NK-92 (cell line): ENCODE results near the gene GFY.
"Not testable (repeated sequence)": the region's sequence is repeated elsewhere in the genome, so short reads cannot be mapped to it uniquely, and the experiment has no call there.

Source experiments
- DNase-seq: peaks from one replicate; lab custom pipeline; 2025; ENCODE audit not compliant: unreplicated experiment; lab: John Stamatoyannopoulos, UW

The GFY gene

GRCh38 chr19:49443366-49444099 lies 18.3 kb downstream of the GFY start:
- DNase-seq: peak; percentile 40

DNA sequence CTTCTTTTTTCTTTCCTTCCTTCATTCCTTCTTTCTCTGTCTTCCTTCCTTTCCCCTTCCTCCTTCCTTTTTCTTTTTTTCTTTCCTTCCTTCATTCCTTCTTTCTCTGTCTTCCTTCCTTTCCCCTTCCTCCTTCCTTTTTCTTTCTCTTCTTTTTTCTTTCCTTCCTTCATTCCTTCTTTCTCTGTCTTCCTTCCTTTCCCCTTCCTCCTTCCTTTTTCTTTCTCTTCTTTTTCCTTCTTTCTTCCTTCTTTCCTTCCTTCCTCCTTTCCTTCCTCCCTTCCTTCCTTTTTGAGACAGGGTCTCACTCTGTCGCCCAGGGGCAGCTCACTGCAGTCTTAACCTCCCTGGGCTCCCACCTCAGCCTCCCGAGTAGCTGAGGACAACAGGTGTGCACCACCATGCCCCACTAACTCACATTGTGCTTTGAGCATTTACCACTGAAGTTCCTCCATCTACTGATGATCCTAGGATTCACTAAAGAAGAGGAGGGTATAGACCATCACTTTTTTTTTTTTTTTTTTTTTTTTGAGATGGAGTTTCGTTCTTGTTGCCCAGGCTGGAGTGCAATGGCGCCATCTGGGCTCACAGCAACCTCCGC lies 19.0 kb downstream of the GFY start:
- not testable (repeated sequence) for DNase-seq

DNA sequence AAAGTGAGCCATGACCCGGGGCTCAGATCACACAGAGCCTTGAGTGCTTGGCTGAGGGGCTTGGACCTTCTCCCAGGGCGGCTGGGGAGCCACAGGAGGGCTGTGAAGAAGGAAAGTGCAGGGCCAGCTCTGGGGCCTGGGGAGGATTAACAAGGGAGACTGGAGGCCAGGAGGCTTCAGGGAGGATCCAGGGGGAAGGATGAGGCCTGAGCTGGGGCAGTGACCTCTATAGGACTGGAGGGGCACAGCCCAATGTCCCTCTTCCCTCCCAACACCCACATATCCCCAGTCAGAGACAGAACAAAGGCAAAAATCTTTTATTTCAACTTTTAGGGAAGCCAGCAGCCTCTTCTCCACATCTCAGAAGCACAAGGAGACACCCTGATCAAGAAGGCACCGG lies 20.8 kb downstream of the GFY start:
- no peak for DNase-seq

DNA sequence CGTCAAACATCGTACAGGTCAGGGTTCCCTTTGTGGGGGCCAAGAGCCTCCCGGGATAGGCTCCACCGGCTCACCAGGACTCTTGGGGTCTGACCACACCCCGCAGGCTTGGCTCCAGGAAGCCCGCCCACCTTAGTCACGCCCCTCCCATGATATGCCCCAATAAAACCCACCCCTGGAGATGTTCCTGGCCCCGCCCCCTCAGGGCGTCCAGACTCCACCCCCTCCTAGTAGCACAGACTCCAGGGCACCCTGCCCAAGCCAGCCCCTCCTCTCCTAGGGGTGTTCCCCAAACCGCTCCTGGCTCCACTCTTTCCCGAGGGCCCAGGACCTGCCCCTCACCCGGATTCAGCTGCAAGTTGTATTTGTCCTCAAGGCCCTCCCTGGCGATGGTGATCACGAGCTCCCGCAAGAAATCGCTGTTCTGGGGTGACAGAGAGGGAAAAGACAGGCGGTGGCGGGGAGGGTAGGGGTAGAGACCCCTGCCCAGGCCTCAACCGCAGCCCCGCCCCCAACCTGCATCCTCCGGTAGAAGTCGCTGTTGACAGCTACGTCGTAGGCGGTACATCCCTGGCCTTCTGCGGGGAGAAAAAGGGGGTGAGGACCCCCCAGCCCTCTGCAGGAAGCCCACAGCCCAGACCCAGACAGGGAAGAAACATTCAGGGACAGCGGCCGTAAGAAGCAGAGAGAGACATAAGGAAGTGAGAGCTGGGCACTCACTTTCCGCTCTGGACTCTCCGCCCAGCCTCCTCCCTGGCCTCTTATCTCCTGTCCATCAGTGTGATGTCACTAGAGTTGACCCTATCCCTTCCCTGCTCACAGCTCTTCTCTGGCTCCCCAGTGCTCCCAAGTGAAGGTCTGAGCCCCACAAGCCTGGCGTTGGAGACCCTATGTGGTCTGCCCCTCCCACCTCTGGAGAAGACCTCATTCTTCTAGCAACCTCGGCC lies 22.6 kb downstream of the GFY start:
- DNase-seq: no peak

DNA sequence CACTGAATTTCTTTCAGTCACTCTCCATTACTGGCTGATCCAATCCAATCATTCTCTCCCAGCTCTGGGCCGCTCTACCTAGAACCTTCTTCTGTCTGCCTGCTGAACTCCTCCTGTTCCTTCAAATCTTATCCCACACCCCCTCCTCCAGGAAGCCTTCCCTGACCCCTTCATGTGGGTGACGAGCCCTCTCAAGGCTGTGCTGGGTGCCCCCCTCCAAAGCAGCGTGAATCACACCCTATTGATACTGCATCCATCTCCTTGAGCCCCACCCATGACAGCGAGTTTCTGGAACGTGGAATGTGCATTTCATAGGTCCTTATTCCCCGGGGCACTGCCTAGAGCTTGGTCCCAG lies 23.2 kb downstream of the GFY start:
- no peak for DNase-seq

GRCh38 chr19:49450405-49450804 lies 25.2 kb downstream of the GFY start:
- no peak for DNase-seq

DNA sequence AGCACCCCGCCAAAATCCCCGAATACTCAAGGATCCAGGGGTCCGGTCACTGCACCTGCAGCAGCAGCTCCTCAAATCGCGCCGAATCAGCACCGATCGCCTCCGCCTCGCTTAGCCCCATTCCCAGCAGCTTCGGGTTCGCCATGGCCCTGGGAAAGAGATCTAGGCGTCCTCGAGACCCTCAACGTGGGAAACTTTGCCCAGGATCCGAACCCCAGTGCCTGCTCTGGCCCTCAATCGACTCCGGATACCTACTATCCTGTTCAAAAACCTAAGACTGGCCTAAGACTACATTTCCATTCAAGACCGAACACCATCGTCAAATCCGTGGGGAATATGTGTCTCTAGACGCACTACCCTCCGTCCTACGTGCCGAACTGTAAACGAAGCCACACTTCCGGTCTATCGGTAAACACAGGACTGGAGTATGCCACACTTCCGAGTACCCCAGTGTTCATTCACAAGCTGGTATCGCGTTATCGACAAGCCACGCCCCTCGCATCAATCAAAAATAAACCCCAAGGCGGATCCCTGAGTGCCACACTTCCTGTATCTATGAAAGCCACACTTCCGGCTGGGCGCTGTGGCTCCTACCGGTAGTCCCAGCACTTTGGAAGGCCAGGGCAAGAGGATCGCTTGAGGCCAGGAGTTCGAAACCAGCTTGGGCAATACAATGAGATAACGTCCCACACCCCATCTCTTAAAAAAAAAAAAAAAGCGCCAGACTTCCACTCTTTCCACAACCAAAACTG lies 26.4 kb downstream of the GFY start, which contains the start of gene PIH1D1:
Gene PIH1D1, minus strand, starts transcription at position 385 of the 752 bp plus-strand sequence. Its CDS starts 240 bp downstream, at position 145.
- DNase-seq: peak; percentile 72

DNA sequence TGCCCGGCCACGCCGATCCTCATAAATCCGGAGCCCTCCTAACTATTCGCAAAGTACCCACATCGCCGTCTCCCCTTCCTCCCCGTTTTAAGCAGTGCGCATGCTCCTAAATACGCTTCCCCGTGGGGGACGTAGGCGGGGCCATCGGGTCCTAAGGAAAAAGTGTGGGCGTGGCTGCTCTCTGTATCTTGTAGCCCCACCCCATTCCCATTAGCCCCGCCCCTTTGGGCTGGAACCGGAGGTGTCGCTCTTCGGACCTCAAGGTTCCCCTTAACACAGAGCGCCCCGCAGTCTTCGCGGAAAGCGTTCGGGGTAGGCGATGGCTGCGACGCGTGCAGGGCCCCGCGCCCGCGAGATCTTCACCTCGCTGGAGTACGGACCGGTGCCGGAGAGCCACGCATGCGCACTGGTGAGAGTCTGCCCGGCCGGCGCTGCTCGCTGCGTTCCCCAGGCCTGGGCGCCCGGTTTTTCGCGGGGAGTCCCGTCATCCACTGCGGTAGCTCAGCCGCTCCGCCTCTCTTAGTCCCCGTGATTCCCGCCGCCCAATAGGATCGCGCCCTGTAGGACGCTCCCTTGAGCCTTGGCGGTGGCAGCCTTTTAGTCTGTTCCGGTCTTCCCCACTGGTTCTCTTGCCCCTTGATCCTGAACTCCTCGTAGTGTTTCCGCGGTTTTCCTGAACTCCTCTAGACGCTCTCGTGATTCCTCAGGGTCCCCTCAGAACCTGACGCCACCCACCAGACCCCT lies 28.0 kb downstream of the GFY start, which contains the start of gene ALDH16A1:
Gene ALDH16A1, plus strand, starts transcription at position 213 of the 744 bp plus-strand sequence. Its CDS starts 107 bp downstream, at position 320.
- DNase-seq: peak; percentile 85

- no peak for DNase-seq
These were observed 28.6 kb downstream of the GFY start for GRCh38 chr19:49453757-49454240.

GRCh38 chr19:49455773-49456172 lies 30.6 kb downstream of the GFY start:
- DNase-seq: no peak

- no peak for DNase-seq
These were observed 31.1 kb downstream of the GFY start for GRCh38 chr19:49456326-49456725.

GRCh38 chr19:49458567-49458903 lies 33.3 kb downstream of the GFY start:
- no peak for DNase-seq

- DNase-seq: no peak
These were observed 34.2 kb downstream of the GFY start for GRCh38 chr19:49459388-49459787.

GRCh38 chr19:49461130-49461529 lies 35.9 kb downstream of the GFY start:
- not testable (repeated sequence) for DNase-seq

GRCh38 chr19:49461656-49462055 lies 36.5 kb downstream of the GFY start:
- DNase-seq: no peak

GRCh38 chr19:49462492-49462891 lies 37.3 kb downstream of the GFY start:
- DNase-seq: no peak

GRCh38 chr19:49463960-49464740 lies 39.0 kb downstream of the GFY start:
- no peak for DNase-seq

DNA sequence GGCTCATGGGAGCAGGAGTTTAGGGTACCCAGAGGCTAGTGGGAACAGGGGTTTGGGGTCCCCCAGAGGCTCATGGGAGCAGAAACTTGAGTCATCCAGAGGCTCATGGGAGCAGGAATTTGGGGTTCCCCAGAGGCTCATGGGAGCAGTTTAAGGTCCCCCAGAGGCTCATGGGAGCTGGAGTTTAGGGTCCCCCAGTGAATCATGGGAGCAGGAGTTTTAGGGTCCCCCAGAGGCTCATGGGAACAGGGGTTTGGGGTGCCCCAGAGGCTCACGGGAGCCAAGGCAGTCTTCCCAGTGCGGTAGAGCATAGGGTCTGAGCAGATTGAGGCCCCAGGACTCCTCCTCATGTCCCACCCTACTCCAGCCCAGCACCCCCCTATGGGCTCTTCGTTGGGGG lies 40.2 kb downstream of the GFY start:
- no peak for DNase-seq

GRCh38 chr19:49468199-49468598 lies 43.0 kb downstream of the GFY start:
- DNase-seq: no peak
